GM12874 (cell line): Measurements from ENCODE around the gene LMBR1L.

Experiments used
- CTCF ChIP-seq: IDR thresholded peaks from 2 replicates; pipeline ENCODE4 v1.5.1; 2011; ENCODE audit warnings: low read depth, mild to moderate bottlenecking, control low read depth, low read length, moderate library complexity; ENCODE audit not compliant: insufficient read depth

The LMBR1L gene

DNA sequence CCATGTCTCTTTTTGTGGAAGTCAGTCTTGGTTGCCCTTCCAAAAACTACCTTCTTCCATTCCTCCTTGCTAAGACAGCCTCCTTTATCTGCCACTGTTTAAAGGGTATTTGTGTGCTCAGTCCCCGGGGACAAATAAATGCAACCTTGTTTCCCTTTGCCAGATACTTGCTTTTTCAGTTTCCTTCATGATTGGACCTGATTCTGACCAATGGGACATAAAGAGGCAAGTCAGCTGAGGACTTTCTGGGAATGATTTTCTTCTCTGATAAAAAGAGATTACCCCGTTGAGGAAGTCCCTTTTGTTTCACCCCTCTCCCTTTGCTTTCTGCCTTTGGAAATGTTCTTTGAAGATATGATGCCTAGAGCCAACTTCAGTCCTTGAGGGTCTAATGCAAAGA, 27.9 kb upstream of the LMBR1L start:
- no peak for TF ChIP-seq CTCF

GRCh38 chr12:49137476-49137875, 26.8 kb upstream of the LMBR1L start:
- TF ChIP-seq CTCF = no peak

DNA sequence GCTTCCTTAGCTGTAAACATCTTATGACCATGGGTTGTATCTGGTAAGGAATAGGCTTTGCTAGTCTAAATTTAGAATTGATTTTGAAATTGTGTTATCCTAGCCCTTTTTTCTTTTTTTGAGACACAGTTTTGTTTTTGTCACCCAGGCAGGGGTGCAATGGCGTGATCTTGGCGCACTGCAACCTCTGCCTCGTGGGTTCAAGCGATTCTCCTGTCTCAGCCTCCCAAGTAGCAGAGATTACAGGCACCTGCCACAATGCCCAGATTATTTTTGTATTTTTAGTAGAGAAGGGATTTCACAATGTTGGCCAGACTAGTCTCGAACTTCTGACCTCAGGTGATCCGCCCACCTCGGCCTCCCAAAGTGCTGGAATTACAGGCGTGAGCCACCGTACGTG, 22.9 kb upstream of the LMBR1L start:
- TF ChIP-seq CTCF = no peak

DNA sequence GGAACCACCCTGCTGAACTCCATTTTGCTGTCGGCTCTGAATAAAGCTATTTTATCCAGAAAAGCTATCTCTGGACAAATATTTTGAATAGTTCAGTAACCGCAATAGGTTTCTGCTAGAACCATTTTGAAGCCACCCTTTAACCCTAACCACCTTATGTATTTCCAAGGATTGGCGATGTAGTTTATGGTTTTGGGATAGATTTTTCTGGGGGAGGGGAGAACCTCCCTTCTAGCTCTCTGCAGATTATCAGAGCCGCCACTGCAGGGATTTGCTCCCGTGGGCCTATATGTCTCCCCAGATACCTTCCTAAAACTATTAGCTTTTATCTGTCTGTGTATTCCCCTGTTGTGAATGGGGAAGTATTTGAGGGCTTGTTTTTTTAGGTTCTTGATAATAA, 22.4 kb upstream of the LMBR1L start:
- TF ChIP-seq CTCF = no peak

GRCh38 chr12:49131894-49132461, 21.3 kb upstream of the LMBR1L start:
- TF ChIP-seq CTCF = no peak

DNA sequence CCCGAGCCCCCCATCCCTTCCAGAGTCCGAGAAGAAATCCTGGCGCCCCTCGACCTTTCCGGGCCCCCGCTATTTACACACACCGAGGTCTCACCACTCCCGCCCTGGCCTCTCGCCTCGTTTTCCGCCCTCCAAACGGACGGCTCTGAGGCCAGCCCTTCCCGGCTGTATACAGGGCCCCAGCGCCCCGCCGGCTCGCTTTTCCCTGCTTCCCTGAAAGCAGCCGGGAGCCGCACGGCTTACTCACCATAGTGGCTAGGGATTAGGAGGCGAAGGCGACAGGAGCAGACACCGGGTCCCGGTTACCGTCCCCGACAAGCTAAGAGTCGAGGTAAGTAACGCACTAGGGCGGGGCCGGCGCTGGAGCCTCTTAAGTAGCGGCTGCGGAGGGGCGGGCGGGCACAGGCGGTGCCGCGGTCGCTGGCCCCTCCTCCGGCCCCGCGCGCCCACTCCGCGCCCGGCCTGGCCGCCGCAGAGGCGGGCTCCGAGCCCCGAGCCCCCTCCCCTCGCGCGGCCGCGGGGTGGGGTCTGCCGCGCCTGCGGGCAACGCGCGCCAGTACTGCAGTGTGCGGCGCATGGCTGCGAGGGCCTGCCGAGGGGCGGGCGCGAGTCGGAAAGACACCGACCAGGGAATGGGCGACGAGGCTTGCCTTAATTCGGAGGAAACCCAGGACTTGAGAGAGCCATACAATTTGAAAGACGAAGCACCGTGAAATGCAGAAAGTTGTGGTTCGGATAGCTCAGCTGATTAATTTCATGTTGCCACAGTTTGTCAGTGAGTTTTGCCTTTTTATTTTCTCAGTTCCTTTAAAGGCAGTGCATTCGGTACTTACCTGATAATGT, 20.6 kb upstream of the LMBR1L start, which contains the start of gene TUBA1B:
TSS of gene TUBA1B (minus strand) at position 345 of the 843 bp plus-strand sequence. CDS start at position 250, 95 bp downstream.
- no peak for TF ChIP-seq CTCF

DNA sequence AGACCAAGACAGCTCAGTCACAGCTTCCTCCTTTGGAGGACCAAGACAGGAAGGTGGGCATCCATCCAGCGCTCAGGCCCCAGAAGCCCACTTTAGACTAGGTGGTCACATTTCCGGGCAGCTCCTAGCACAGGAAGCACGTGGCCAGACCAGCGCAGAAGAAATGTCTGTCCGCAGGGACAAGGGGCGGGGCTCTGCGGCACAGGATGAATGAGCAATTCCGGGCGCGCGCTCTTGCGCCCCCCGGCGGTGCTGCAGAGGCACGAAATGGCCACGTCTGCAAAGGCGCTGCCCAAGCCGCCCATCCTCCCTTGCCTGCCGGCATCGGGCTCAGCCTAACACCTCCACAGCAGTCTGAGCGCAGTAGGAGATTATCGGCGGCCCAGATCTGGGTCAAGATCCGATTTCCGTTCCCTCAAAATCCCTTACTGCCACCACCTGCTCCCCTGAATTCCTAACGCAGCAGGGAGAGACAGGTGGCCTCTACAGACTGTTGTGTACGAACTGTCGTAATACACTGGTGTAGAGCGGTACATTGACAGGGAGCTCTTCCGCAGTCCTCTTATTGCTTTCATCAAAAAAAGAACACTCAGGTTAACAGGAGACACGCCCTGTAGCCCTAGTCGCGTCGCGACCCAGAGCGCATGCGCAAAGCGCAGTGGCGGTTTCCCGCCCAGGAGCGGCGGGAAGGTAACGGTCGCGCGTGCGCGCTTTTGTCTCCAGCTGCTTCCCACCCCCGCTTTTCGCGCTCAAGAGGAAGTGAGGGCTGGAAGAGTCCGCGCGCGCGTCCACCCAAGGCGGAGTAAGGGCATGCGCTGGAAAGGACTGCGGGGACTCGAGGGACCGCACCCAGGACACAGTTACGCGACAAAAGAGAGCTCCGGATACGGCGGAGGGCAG, 19.8 kb upstream of the LMBR1L start:
- TF ChIP-seq CTCF = peak; percentile 97
